Measurements from ENCODE around the gene EPHB4.
A peak's percentile ranks its signal among the peaks of the same experiment; 100 is the strongest.

Gene EPHB4

DNA sequence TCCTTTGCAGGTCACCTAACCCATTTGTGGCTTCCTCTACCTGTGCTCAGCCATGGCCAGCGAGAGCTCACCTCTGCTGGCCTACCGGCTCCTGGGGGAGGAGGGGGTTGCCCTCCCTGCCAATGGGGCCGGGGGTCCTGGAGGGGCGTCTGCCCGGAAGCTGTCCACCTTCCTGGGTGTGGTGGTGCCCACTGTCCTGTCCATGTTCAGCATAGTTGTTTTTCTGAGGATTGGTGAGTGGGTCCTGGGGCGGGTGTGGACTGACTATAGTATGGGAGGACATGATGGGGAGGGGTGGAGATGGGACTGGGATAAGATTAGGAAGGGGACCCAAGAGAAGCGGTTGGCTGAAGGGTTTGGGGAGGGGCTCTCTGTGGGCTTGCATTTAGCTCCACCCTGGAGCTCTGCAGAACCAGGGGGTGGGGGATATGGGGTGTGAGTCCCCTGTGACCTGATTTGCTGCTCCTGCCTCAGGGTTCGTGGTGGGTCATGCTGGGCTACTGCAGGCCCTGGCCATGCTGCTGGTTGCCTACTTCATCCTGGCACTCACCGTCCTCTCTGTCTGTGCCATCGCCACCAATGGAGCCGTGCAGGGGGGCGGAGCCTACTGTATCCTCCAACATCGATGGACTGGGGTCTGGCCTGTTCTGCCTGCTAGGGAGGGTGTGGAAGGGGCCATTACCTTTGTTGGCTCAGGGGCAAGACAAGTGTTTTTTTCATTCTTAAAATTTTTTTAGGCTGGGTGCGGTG lies 27.0 kb upstream of the EPHB4 start:
- DNase-seq = no peak

GRCh38 chr7:100852048-100852872 lies 24.9 kb upstream of the EPHB4 start, which contains the start of gene SLC12A9:
Gene SLC12A9, plus strand, starts transcription at chr7:100852713. Its CDS starts 1,485 bp downstream, at chr7:100854198.
- peak; percentile 95 for DNase-seq

- DNase-seq = no peak
Measured at GRCh38 chr7:100847360-100847759, 20.0 kb upstream of the EPHB4 start.

DNA sequence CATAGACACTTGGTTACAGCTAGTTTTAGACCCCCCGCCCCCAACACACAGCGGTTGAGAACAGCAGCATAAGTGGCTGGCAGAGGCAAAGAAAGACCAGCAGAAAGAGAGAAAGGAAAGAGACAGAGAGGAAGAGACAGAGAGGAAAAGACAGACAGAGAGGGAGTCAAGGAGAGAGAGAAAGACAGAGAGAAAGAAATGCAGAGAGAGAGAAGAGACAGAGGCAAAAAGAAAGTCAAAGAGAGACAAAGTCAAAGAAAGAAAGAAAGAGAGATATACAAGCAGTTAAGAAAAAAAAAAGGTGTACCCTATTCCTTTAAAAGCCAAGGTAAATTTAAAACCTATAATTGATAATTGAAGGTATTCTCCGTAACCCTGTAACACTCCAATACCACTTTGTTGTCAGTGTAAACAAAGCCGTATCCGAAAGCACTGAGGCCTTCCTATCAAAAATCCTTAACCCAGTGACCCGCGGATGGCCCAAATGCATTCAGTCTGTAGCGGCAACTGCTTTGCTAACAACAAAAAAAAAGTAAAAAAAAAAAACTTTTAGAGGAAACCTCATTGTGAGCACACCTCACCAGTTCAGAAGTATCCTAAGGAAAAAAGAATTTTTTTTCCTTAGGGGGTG lies 13.3 kb upstream of the EPHB4 start:
- DNase-seq = no peak

DNA sequence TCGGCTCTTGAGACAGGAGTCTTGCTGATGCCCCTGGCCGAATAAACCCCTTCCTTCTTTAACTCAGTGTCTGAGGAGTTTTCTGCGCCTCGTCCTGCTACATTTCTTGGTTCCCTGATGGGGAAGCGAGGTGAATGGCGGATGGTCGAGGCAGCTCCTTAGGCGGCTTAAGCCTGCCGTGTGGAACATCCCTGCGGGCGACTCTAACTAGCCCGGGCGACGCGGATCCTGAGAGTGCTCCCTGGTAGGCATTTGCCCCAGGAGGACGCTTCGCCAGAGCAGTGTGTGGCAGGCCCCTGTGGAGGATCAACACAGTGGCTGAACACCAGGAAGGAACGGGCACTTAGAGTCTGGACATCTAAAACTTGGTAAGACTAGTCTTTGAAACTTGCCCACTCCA lies 12.0 kb upstream of the EPHB4 start:
- DNase-seq = no peak

DNA sequence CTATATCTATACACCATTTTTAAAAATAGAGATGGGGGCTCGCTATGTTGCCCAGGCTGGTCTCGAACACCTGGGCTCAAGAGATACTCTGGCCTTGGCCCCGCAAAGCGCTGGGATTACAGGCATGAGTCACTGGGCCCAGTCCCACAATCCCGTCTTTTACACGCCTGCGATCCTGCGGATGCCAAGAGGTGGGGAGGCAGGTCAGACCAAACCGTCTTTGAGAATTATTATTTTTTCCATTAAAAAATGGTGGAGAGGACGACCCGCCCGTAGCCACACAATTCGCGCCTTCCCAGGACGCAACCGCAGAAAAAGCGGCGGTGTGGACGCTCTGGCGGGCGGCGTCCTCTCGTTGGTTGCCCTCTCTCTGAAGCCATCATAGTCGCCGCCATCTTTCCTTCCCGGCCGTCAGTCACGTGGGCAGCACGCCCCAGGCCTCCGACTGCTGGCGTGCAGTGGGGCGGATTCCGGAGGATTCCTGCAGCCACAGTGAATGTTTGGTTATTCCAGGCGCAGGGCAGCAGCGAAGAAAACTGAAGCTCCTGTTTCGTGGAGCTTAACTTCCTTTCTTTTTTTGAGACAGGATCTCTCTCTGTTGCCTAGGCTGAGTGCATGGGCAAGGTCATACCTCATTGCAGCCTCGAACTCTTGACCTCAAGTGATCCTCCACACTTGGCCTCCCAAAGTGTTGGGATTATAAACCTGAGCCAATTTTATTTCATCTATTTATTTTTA lies 9.9 kb upstream of the EPHB4 start:
- peak; percentile 68 for DNase-seq

GRCh38 chr7:100836812-100837098 lies 9.4 kb upstream of the EPHB4 start:
- no peak for DNase-seq

DNA sequence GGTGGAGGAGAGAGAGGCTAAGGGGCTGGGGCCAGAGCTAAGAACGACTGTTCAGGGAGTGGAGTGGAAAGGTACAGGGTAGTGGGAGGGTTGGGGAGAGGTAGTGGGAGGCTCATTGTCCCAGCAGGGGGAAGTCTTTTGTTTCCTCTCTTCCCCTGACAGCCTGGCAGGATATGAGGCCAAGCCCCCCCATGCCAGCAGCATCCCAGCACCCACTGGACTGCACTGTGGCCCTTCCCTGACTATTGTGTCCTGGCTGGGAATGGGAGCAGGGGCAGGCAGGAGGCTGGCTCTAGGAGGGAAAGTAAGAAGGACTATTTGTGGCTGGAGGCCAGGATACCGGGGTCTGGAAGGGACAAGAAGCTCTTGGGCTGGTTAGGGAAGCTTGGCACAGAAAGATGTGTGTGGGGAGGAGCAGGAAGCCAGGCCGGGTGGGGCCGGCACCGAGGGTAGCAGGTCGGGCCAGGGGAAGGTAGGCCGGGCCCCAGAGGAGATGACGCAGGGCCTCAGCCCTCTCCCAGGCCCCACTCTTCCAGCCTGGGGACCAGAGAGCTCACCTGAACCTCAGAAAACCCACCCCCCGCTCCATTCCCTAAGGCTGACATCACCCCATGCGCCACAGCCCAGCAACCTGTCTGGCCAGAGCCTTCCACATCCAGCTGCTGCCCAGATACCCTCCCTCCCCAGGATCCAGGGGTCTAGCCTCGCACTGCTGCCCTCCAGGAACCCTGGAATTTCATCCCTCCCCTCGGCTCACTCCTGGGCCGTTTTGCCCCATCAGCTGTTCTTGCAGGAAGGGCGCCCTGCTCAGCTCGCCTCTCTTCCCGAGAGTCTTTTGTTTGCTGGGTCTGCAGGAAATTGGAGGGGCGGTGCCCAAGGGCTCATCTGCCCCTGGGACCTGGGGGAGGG lies 8.8 kb upstream of the EPHB4 start:
- no peak for DNase-seq

DNA sequence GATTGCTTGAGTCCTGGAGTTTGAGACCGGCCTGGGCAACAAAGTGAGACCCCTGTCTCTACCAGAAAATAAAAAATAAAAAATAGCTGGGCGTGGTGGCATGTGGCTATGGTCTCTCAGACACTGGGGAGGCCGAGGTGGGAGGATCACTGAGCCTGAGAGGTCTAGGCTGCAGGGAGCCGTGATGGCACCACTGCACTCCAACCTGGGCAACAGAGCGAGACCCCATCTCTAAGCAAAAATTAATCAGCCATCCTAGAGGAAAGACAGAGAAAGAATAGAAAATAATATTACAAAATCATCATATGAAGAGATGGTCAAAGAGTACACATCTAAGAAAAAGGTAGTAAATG lies 4.9 kb upstream of the EPHB4 start:
- DNase-seq = no peak

DNA sequence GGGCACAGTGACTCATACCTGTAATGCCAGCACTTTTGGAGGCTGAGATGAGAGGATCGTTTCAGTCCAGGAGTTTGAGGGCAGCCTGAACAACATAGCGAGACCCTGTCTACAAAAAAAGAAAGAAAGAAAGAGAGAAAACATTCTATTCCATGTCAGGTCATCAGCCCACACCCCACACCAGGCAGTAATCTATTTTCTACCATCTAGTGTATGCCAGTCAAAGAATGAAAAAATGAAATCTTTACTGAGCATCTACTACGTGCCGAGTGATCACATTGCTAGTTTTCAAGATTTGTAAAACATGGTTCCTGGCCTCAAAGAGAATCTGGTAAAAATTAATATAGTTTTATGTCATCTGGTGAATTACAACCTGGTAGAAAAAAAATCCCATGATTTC lies 3.1 kb upstream of the EPHB4 start:
- no peak for DNase-seq

DNA sequence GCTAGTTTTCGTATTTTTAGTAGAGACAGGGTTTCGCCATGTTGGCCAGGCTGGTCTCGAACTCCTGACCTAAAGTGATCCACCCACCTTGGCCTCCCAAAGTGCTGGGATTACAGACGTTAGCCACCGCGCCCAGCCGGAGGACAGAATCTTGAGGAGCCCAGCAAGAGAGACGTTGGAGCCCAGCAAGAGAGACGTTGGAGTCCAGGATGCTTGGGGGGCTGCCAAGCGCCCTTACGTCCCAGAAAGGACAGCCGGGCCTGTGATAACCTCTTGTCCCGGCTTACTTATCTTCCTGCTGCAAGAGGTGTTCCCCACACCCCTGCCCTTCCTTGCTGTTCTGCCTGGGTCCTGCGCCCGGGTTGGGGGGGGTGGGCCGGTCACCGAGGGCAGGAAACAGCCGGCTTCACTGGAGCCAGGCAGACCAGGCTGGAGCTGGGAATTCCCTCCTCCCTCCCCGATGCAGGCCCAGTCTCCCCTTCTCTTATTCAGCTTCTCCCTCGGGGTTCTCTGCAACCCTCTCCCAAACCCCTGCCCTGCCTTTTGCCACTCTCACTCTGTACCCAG lies 1.9 kb upstream of the EPHB4 start:
- no peak for DNase-seq

GRCh38 chr7:100826514-100827329 lies 601 bp downstream of the EPHB4 start:
- peak; percentile 57 for DNase-seq

DNA sequence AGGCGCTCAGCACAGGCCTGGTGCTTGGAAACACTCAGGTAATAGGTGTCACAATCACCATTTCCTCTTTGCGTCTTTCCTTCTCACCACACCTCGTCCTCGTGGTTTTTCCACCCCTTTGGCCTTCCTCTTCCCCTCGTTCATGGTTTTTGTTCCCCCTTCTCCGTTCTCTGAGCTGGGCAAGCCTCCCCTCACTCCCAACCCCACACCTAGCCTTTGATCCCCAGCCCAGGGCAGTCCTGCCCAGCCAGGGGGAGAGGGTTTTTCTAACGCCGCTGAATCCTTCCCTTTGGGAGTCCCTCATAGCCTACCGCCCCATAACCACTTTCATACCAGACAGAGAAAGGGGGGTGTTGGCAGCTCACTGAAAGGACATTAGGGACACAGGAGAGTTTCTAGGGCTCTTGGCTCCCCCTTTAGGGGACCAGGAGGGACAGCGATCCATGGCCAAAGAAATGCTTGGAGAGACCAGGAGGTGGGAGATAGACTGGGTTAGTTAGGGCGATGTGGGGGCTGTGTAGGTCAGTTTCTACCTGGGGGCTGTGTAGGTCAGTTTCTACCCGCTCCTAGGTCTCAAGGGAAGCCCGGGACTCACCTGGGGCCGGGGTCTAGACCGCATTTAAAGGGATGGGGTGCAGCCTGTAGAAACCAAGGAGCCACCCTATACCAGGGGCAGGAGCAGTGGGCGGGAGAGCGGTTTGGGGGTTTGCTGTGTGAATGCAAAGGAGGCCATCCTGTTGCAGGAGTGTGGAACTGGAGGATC lies 1.4 kb downstream of the EPHB4 start:
- peak; percentile 63 for DNase-seq

- DNase-seq = no peak
Measured at GRCh38 chr7:100825215-100825671, 2.1 kb downstream of the EPHB4 start.

GRCh38 chr7:100824499-100825214 lies 2.7 kb downstream of the EPHB4 start:
- DNase-seq = no peak

DNA sequence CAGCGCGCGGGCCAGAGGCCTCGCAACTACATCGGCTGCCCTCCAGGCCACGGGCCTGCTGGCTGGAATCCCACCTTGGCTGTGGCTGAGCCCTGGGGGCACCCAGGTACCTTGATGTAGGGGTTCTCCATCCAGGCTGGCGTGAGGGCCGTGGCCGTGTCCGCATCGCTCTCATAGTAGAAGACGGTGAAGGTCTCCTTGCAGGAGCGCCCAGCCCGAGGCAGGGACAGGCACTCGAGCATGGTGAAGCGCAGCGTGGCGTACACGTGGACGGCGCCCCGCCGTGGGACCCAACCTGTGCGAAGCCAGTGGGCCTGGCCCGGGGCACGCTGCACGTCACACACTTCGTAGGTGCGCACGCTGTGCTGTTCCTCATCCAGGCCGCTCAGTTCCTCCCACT lies 3.8 kb downstream of the EPHB4 start:
- no peak for DNase-seq

GRCh38 chr7:100823140-100823525 lies 4.2 kb downstream of the EPHB4 start:
- DNase-seq = peak; percentile 42

DNA sequence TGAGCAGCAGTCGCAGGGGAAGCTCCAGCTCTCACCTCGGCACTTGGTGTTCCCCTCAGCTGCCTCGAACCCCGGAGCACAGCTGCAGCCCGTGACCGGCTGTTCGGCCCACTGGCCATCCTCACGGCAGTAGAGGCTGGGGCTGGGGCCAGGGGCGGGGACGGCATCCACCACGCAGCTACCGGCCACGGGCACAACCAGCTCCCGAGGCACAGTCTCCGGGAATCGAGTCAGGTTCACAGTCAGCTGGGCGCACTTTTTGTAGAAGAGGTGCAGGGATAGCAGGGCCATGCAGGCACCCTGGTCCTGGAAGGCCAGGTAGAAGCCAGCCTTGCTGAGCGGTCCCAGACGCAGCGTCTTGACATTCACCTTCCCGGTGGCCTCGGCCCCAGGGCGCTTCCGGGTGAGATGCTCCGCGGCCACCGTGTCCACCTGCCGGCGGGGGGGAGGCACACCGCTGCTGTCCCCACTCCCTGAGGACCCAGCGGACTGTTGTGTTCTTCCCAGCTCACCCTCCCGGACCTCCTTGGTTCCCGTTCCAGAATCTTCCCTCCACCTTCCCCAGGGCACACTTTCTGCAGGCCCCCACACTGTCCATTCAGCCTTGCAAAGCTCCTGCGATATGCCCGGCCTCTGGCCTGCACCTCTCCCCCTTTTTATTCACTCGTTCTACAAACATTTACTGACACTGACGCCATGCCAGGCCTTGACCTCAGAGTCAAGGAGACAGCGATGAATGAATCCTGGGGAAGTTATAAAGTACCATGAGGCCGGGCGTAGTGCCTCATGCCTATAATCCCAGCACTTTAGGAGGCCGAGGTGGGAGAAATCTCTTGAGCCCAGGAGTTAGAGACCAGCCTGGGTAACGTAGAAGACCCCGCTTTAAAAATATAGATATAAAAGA lies 4.8 kb downstream of the EPHB4 start:
- DNase-seq = no peak

All from RPMI8226 (cell line).